Endothelial cell of umbilical vein (primary cell): ENCODE results near the gene SMTNL2. TPM values are rescaled to one million over a fixed set of nuclear protein-coding genes. Genes with fewer than 3 reads are reported as not detected.

Experiments
- BruUV-seq: library from RNA; stranded (reverse); fragments of 400-500 nt; replicated peaks from 2 replicates; lab custom pipeline; 2021; lab: Mats Ljungman, UMichigan
- CTCF ChIA-PET: fragments of 300-600, 350-600 bp; sonication (Branson Sonifier 250); formaldehyde crosslinking; loops from one replicate; lab custom pipeline; 2021; ENCODE audit warnings: antibody characterized with exemption, inconsistent platforms; lab: Charles Lee
- POLR2A ChIA-PET: fragments of 300-600, 350-600 bp; sonication (Branson Sonifier 250); formaldehyde crosslinking; loops from one replicate; lab custom pipeline; 2021; ENCODE audit warnings: antibody characterized with exemption, inconsistent platforms; lab: Charles Lee
- DNase-seq: peaks from one replicate; pipeline ENCODE4 v3.0.0-alpha.2; 2011; ENCODE audit warnings: low read depth, low spot score
- FAIRE-seq: peaks from 2 replicates; lab custom pipeline; 2011; peaks lifted over from hg19 to GRCh38; lab: Jason Lieb, UNC
- H2AFZ ChIP-seq: 2 replicates; pipeline ENCODE4 v1.6.0; 2012; ENCODE audit warnings: low read depth, low read length, control low read depth, inconsistent platforms
- H3K27ac ChIP-seq: 2 replicates; pipeline ENCODE4 v1.5.1; 2011; ENCODE audit warnings: low read depth, mild to moderate bottlenecking, control low read depth, low read length, moderate library complexity; ENCODE audit not compliant: insufficient read depth
- H3K27me3 ChIP-seq, 2 experiments: 2 replicates each; pipeline versions ENCODE4 v1.6.0 to v1.6.1; 2011; ENCODE audit warnings: low read length in 2 of 2, mixed read lengths in 1 of 2; ENCODE audit not compliant: control insufficient read depth in 2 of 2, insufficient read depth in 2 of 2
- H3K36me3 ChIP-seq, 2 experiments: 2 replicates in 1 of 2; 3 replicates in 1 of 2; pipeline ENCODE4 v1.5.1; 2011; ENCODE audit warnings: low read length in 2 of 2, mild to moderate bottlenecking in 1 of 2, moderate library complexity in 1 of 2; ENCODE audit not compliant: control insufficient read depth in 2 of 2, insufficient read depth in 2 of 2; ENCODE audit errors: extremely low read depth in 1 of 2
- H3K4me1 ChIP-seq: 3 replicates; pipeline ENCODE4 v1.5.1; 2011; ENCODE audit warnings: mild to moderate bottlenecking, low read length; ENCODE audit not compliant: control insufficient read depth, insufficient read depth; ENCODE audit errors: extremely low read depth
- H3K4me2 ChIP-seq: 2 replicates; pipeline ENCODE4 v1.6.1; 2011; ENCODE audit warnings: low read length, control low read depth, mixed read lengths; ENCODE audit not compliant: insufficient read depth
- H3K4me3 ChIP-seq, 3 experiments: fragments of 200-600 bp in 1 of 3; sonication (generic), shearing (Covaris generic) in 1 of 3; replicated peaks in 1 of 3; 2 replicates each; pipeline ENCODE4 v1.5.1; 2011 to 2016; ENCODE audit warnings: control low read depth in 3 of 3, low read length in 3 of 3, mild to moderate bottlenecking in 2 of 3, inconsistent platforms in 1 of 3, low read depth in 1 of 3, moderate library complexity in 1 of 3; ENCODE audit not compliant: insufficient read depth in 1 of 3
- H3K79me2 ChIP-seq: 2 replicates; pipeline ENCODE4 v1.6.0; 2012; ENCODE audit warnings: low read length, inconsistent platforms; ENCODE audit not compliant: control insufficient read depth, insufficient read depth
- H3K9ac ChIP-seq: replicated peaks from 2 replicates; pipeline ENCODE3; 2011; ENCODE audit warnings: low read length, control low read depth; ENCODE audit not compliant: insufficient read depth; ENCODE audit errors: extremely low read depth
- H3K9me1 ChIP-seq: replicated peaks from 3 replicates; pipeline ENCODE4 v1.6.0; 2011; ENCODE audit warnings: mild to moderate bottlenecking, low read length; ENCODE audit not compliant: control insufficient read depth, insufficient read depth; ENCODE audit errors: extremely low read depth
- H3K9me3 ChIP-seq: replicated peaks from 2 replicates; pipeline ENCODE4 v1.5.1; 2012; ENCODE audit warnings: low read length, inconsistent platforms; ENCODE audit not compliant: control insufficient read depth, insufficient read depth
- H4K20me1 ChIP-seq: replicated peaks from 2 replicates; pipeline ENCODE3; 2011; ENCODE audit warnings: mild to moderate bottlenecking, low read length; ENCODE audit not compliant: control insufficient read depth, insufficient read depth; ENCODE audit errors: extremely low read depth
- CTCF ChIP-seq, 2 donors: IDR thresholded peaks; 1 replicate in 1 of 2; 2 replicates in 1 of 2; pipeline ENCODE4 v1.5.1; 2011; ENCODE audit warnings: low read length in 2 of 2, mild to moderate bottlenecking in 2 of 2, moderate library complexity in 2 of 2, control low read depth in 1 of 2, inconsistent platforms in 1 of 2, low read depth in 1 of 2; ENCODE audit not compliant: insufficient read depth in 1 of 2; ENCODE audit errors: extremely low read depth in 1 of 2
- EZH2 ChIP-seq: IDR thresholded peaks from 2 replicates; pipeline ENCODE4 v1.6.1; 2012; ENCODE audit warnings: borderline replicate concordance, low read depth, mild to moderate bottlenecking, moderate library complexity, low read length, inconsistent platforms; ENCODE audit not compliant: severe bottlenecking
- FOS ChIP-seq: IDR thresholded peaks from 2 replicates; pipeline ENCODE4 v1.6.1; 2011; ENCODE audit warnings: mild to moderate bottlenecking, low read length, moderate library complexity, borderline replicate concordance; ENCODE audit not compliant: insufficient read depth
- GATA2 ChIP-seq: IDR thresholded peaks from 2 replicates; pipeline ENCODE4 v1.7.0; 2011; ENCODE audit warnings: low read depth, mild to moderate bottlenecking, moderate library complexity, mixed read lengths, low read length; ENCODE audit not compliant: insufficient read length, insufficient read depth
- JUN ChIP-seq: IDR thresholded peaks from 2 replicates; pipeline ENCODE4 v1.6.1; 2011; ENCODE audit warnings: borderline replicate concordance, low read depth; ENCODE audit not compliant: insufficient read length, insufficient read depth
- MAX ChIP-seq: IDR thresholded peaks from 2 replicates; pipeline ENCODE4 v1.6.1; 2011; ENCODE audit not compliant: insufficient read depth, insufficient read length
- MYC ChIP-seq: IDR thresholded peaks from one replicate; pipeline ENCODE4 v1.6.1; 2011; ENCODE audit warnings: mild to moderate bottlenecking, low read depth, low read length
- POLR2A ChIP-seq: IDR thresholded peaks from 2 replicates; pipeline ENCODE4 v1.6.1; 2012; ENCODE audit warnings: low read depth, mild to moderate bottlenecking, control low read depth, low read length
- POLR2AphosphoS5 ChIP-seq: IDR thresholded peaks from 2 replicates; pipeline ENCODE4 v1.6.1; 2012; ENCODE audit warnings: low read depth, mild to moderate bottlenecking, control low read depth, low read length, moderate library complexity; ENCODE audit not compliant: insufficient read depth
- dilution Hi-C: fragments of 300-500 bp; cut with MboI; formaldehyde crosslinking; loops from one replicate; pipeline ENCODE4 v1.15.0; 2019; ENCODE audit warnings: low sequenced_read_pairs; ENCODE audit not compliant: extremely low pct_ligation_motif_present
- intact Hi-C: fragments of 100-400 bp; cut with micrococcal nuclease; formaldehyde crosslinking; loops from one replicate; pipeline ENCODE4 v1.10.0; 2022
- polyA plus RNA-seq, 4 experiments: library from polyadenylated mRNA; depleted of rRNA in 3 of 4; stranded (reverse) in 3 of 4; unstranded in 1 of 4; fragments of >200 nt; gene quantifications; 2 replicates each; pipeline versions ENCODE4 v1.2.1 to v1.2.3, GENCODE V29; 2011 to 2012; ENCODE audit warnings: missing spikeins in 1 of 4
- total RNA-seq: library from RNA; stranded (reverse); gene quantifications from 2 replicates; pipeline ENCODE4 v1.2.3, GENCODE V29; 2021

SMTNL2 gene
- total and polyA plus RNA-seq, 2 donors (not counting 3 experiments of a cell fraction or from before 2014, with no cell fraction given): not detected

GRCh38 chr17:4599505-4600281 lies 15.4 kb downstream of the SMTNL2 start:
- Histone ChIP-seq H3K9ac (no peak overlapping the region), H3K4me2 (no peak overlapping the region), H3K36me3 (no peaks in the 10 kb centered on the region), H4K20me1 (no peaks in the 10 kb centered on the region), H3K79me2 (no peaks in the 10 kb centered on the region), H3K27me3 (peaks cover 0 to 2% of the 10 kb centered on the region in 2 experiments), H3K9me1 (no peaks in the 10 kb centered on the region), H3K27ac (no peak overlapping the region), H2AFZ (no peak overlapping the region), H3K9me3 (no peaks in the 10 kb centered on the region), H3K4me3 (no peak overlapping the region), H3K4me1 (no peaks in the 10 kb centered on the region)
- TF ChIP-seq GATA2: no peak
- no peak for TF ChIP-seq JUN
- no peak for TF ChIP-seq FOS
- TF ChIP-seq MAX: no peak
- no peak for TF ChIP-seq POLR2A
- no peak for TF ChIP-seq CTCF (IDR thresholded peaks at IDR 0.05; ENCODE audit: extremely low read depth in 1 of 2, insufficient read depth in 1 of 2, low read depth in 1 of 2, low read length in 2 of 2)
- TF ChIP-seq EZH2: no peak
- TF ChIP-seq POLR2AphosphoS5: no peak
- TF ChIP-seq MYC: no peak
- BruUV-seq: no TSS peak
- dilution Hi-C loops: no loop called here
- DNase-seq (no peak), FAIRE-seq (no peak)
- intact Hi-C loops: no loop called here
- ChIA-PET CTCF (interaction anchor here (3.0 kb wide), 1 partner anchor 33 kb away, joined by 14 read pairs; no protein-coding TSS in a partner anchor), POLR2A (no interaction called here)
